HG02759 (cell line): ENCODE results near the gene UNC93A.

Experiments
- ATAC-seq: cut with Tn5 transposase; IDR thresholded peaks from one replicate; pipeline ENCODE4 v1.9.1; 2021; ENCODE audit warnings: mild to moderate bottlenecking, moderate library complexity; ENCODE audit not compliant: unreplicated experiment

UNC93A gene

GRCh38 chr6:167293088-167293589 is 2.0 kb downstream of the UNC93A start:
- ATAC-seq, result no peak

- no peak for ATAC-seq
Observed at GRCh38 chr6:167293590-167294091, 2.5 kb downstream of the UNC93A start.

GRCh38 chr6:167294241-167294640 is 3.1 kb downstream of the UNC93A start:
- no peak for ATAC-seq

- ATAC-seq, result no peak
Observed at GRCh38 chr6:167294651-167295494, 3.8 kb downstream of the UNC93A start.

GRCh38 chr6:167295495-167296292 is 4.6 kb downstream of the UNC93A start:
- no peak for ATAC-seq

- no peak for ATAC-seq
Observed at GRCh38 chr6:167296293-167296690, 5.2 kb downstream of the UNC93A start.

GRCh38 chr6:167296902-167297301 is 5.8 kb downstream of the UNC93A start:
- no peak for ATAC-seq

GRCh38 chr6:167298127-167298526 is 7.0 kb downstream of the UNC93A start:
- no peak for ATAC-seq

- no peak for ATAC-seq
Observed at GRCh38 chr6:167299641-167300308, 8.7 kb downstream of the UNC93A start.

- no peak for ATAC-seq
Observed at GRCh38 chr6:167300902-167301777, 10.0 kb downstream of the UNC93A start.

- ATAC-seq, result no peak
Observed at GRCh38 chr6:167302074-167302473, 11.0 kb downstream of the UNC93A start.

- ATAC-seq, result no peak
Observed at GRCh38 chr6:167302796-167303195, 11.7 kb downstream of the UNC93A start.

GRCh38 chr6:167303675-167304625 is 12.8 kb downstream of the UNC93A start:
- no peak for ATAC-seq

- no peak for ATAC-seq
Observed at GRCh38 chr6:167304912-167305311, 13.8 kb downstream of the UNC93A start.

- ATAC-seq, result no peak
Observed at GRCh38 chr6:167305796-167306195, 14.7 kb downstream of the UNC93A start.

- no peak for ATAC-seq
Observed at GRCh38 chr6:167306401-167306998, 15.4 kb downstream of the UNC93A start.

- ATAC-seq, result no peak
Observed at GRCh38 chr6:167307342-167307955, 16.3 kb downstream of the UNC93A start.

- no peak for ATAC-seq
Observed at GRCh38 chr6:167308207-167308606, 17.1 kb downstream of the UNC93A start.
